Fibroblast of peridontal ligament (primary cell): Measurements from ENCODE around the gene PCMT1.

Experiments
- DNase-seq: peaks from one replicate; pipeline ENCODE4 v3.0.0-alpha.2; 2010; ENCODE audit errors: extremely low read depth

The PCMT1 gene

GRCh38 chr6:149855040-149855654 is 105.6 kb downstream of the PCMT1 start:
- DNase-seq = peak; percentile 87

GRCh38 chr6:149855741-149856140 is 106.2 kb downstream of the PCMT1 start:
- DNase-seq = no peak

- DNase-seq = no peak
These were observed 106.9 kb downstream of the PCMT1 start for GRCh38 chr6:149856256-149856994.

DNA sequence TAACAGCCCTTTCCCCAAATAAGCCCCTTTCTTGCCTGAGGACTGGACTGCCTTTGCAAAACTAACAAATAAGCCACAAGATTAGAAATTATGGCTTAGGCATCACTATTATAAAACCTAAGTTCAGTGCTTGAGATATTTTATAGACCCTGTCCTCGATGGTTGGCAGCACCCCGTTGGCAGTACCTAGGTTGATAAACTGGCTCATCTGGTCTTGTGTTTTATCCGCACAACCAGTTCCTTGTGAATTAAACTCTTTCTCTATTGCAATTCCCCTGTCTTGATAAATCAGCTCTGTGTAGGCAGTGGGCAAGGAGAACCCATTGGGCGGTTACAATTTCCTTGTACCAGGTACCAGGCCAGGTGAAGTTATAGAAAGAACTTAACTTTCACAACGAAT is 108.0 kb downstream of the PCMT1 start:
- no peak for DNase-seq

DNA sequence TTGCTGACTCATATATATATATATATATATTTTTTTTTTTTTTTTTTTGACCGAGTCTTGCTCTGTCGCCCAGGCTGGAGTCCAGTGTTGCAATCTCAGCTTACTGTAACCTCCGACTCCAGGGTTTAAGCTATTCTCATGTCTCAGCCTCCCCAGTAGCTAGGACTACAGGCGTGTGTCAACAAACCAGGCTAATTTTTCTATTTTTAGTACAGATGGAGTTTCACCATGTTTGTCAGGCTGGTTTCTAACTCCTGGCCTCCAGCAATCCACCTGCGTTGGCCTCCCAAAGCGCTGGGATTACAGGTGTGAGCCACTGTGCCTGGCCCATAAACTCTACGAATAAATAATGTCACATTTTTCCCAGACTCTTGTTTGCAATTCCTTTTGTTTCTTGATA is 109.8 kb downstream of the PCMT1 start:
- DNase-seq = peak; percentile 89

GRCh38 chr6:149859938-149860337 is 110.4 kb downstream of the PCMT1 start:
- DNase-seq = no peak

GRCh38 chr6:149860513-149860833 is 110.9 kb downstream of the PCMT1 start:
- DNase-seq = no peak
